KMS-11 (cell line): Measurements from ENCODE around the gene CABP5.
"Not testable (repeated sequence)": the region's sequence is repeated elsewhere in the genome, so short reads cannot be mapped to it uniquely, and the experiment has no call there.

Source experiments
- H2AFZ ChIP-seq: fragments of 200-600 bp; sonication (generic); 2 replicates; pipeline ENCODE4 v1.6.1; 2016; ENCODE audit warnings: antibody characterized with exemption, mixed run types, low read depth
- H3K27ac ChIP-seq: fragments of 200-600 bp; sonication (generic); 2 replicates; pipeline ENCODE4 v1.6.1; 2016; ENCODE audit warnings: mild to moderate bottlenecking, mixed run types
- H3K27me3 ChIP-seq: fragments of 200-600 bp; sonication (generic); 2 replicates; pipeline ENCODE4 v1.6.1; 2017; ENCODE audit warnings: mild to moderate bottlenecking, low read depth, mixed run types, moderate library complexity; ENCODE audit not compliant: insufficient read depth
- H3K36me3 ChIP-seq: fragments of 200-600 bp; sonication (generic); 2 replicates; pipeline ENCODE4 v1.6.1; 2017; ENCODE audit warnings: mild to moderate bottlenecking, mixed run types; ENCODE audit not compliant: insufficient read depth
- H3K4me1 ChIP-seq: fragments of 200-600 bp; sonication (generic); 2 replicates; pipeline ENCODE4 v1.6.1; 2016; ENCODE audit warnings: mild to moderate bottlenecking, low read depth, mixed run types; ENCODE audit not compliant: poor library complexity, severe bottlenecking
- H3K4me2 ChIP-seq: fragments of 200-600 bp; sonication (generic); 2 replicates; pipeline ENCODE4 v1.7.0; 2016; ENCODE audit warnings: mild to moderate bottlenecking, mixed run types
- H3K4me3 ChIP-seq: fragments of 200-600 bp; sonication (generic); IDR thresholded peaks from 2 replicates; pipeline ENCODE4 v1.6.1; 2017; ENCODE audit warnings: low read depth, low read length, mixed read lengths; ENCODE audit not compliant: insufficient read depth
- H3K79me2 ChIP-seq: fragments of 200-600 bp; sonication (generic); 2 replicates; pipeline ENCODE4 v1.6.1; 2016; ENCODE audit warnings: low read depth, mixed run types; ENCODE audit not compliant: insufficient read depth
- H3K9ac ChIP-seq: fragments of 200-600 bp; sonication (generic); 2 replicates; pipeline ENCODE4 v1.6.1; 2016; ENCODE audit warnings: mild to moderate bottlenecking, mixed run types
- H4K20me1 ChIP-seq: fragments of 200-600 bp; sonication (generic); 2 replicates; pipeline ENCODE4 v1.6.1; 2016; ENCODE audit warnings: mild to moderate bottlenecking, mixed run types; ENCODE audit not compliant: insufficient read depth
- TF ChIP-seq, protein P1 (sequence below): fragments of 200-600 bp; sonication (generic); conservative IDR thresholded peaks from 2 replicates; pipeline ENCODE4 v1.6.1; 2017; ENCODE audit warnings: low read depth, mild to moderate bottlenecking, antibody characterized with exemption, low read length, moderate library complexity, mixed read lengths

CABP5 gene

DNA sequence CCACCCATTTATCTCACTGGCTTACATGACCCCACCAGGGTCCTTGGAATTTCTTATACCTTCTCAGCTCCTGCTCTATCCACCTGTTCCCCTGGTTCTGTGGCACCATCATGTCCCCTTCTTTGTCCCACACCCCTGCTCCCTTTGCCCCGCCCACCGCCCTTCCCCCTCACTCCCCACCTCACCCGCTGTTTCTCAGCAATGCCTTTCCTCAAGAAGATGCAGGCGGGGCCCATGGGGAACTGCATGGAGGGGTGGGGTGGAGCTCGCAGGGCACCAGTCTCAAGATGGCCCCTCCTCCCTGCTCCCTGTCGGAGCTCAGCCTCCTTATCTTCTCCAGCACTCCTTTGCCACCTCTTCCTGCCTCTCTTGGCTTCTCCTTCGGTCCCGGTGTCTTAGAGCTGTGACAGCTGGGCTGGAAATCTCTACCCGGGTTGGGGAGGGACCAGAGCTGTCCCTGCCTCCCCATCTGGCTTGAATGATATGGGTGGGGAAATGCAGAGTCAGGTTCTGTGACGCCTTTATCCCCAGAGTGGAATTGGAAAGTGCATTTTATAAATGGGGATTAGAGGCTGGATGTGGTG lies at the start of gene CABP5:
Gene CABP5 (minus strand): TSS at position 405 of the 584 bp plus-strand sequence. CDS start 157 bp downstream, at position 248.
- Histone ChIP-seq H3K27ac (no peak within 1 kb of the TSS), H3K27me3 (peaks cover 48% of the 10 kb centered on the region), H2AFZ (no peak within 1 kb of the TSS), H3K4me3 (no peak within 1 kb of the TSS), H3K4me2 (no peak within 1 kb of the TSS), H3K9ac (no peak within 1 kb of the TSS), H3K4me1 (no peaks in the 10 kb centered on the region), H3K36me3 (no peaks in the 10 kb centered on the region), H3K79me2 (no peaks in the 10 kb centered on the region), H4K20me1 (no peaks in the 10 kb centered on the region)
- TF ChIP-seq, protein P1, sequence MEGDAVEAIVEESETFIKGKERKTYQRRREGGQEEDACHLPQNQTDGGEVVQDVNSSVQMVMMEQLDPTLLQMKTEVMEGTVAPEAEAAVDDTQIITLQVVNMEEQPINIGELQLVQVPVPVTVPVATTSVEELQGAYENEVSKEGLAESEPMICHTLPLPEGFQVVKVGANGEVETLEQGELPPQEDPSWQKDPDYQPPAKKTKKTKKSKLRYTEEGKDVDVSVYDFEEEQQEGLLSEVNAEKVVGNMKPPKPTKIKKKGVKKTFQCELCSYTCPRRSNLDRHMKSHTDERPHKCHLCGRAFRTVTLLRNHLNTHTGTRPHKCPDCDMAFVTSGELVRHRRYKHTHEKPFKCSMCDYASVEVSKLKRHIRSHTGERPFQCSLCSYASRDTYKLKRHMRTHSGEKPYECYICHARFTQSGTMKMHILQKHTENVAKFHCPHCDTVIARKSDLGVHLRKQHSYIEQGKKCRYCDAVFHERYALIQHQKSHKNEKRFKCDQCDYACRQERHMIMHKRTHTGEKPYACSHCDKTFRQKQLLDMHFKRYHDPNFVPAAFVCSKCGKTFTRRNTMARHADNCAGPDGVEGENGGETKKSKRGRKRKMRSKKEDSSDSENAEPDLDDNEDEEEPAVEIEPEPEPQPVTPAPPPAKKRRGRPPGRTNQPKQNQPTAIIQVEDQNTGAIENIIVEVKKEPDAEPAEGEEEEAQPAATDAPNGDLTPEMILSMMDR = no peak

DNA sequence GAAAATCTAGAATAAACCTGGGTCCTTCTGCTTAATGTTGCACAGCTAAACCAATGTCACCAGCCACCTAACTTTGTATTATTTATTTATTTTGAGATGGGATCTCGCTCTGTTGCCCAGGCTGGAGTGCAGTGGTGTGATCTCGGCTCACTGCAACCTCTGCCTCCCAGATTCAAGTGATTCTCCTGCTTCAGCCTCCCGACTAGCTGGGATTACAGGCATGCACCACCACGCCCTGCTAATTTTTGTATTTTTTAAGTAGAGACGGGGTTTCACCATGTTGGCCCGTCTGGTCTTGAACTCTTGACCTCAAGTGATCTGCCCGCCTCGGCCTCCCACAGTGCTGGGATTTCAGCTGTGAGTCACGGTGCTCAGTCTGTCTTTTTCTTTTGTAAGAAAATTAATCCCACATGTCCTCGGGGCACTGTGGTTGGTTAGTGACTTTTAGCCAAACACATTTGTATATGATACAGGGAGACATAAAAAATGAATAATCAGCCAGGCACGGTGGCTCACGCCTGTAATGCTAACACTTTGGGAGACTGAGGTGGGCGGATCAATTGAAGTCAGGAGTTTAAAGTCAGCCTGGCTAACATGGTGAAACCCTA lies 47.3 kb upstream of the CABP5 start:
- H3K27me3 ChIP-seq, H3K9ac ChIP-seq, H3K79me2 ChIP-seq, H4K20me1 ChIP-seq, H3K36me3 ChIP-seq, H3K4me3 ChIP-seq, H3K27ac ChIP-seq, H2AFZ ChIP-seq, H3K4me2 ChIP-seq, H3K4me1 ChIP-seq: not testable (repeated sequence)

DNA sequence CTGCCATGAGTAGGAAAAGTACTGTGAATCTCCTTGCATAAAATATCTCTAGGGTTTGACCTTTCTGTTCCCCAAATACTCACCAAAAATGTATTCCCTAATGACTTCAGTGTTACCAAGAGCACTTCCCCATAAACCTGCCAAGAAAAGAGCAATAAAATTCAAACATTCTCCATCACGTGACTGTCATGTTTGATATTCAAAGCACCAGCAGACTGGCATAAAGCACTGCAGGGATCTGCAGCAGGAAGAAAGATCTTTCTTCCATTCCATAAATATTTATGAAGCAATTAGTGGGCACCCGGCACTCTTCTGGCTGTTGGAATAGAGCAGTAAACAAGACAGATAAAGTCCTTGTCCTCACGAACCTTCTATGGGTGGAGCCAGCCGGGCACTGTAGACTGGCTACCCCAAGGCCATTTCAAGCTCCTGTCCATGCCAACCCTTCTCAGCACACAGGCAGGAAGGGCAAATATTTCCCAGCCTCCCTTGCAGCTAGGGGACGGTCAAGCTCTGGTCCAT lies 46.5 kb upstream of the CABP5 start:
- Histone ChIP-seq H3K4me1 (no peaks in the 10 kb centered on the region), H3K4me3 (no peak overlapping the region), H3K27ac (no peak overlapping the region), H3K9ac (no peak overlapping the region), H2AFZ (no peak overlapping the region), H3K27me3 (peaks cover 8% of the 10 kb centered on the region), H3K4me2 (no peak overlapping the region), H3K36me3 (no peaks in the 10 kb centered on the region), H3K79me2 (no peaks in the 10 kb centered on the region), H4K20me1 (no peaks in the 10 kb centered on the region)
- TF ChIP-seq, protein P1 = no peak

DNA sequence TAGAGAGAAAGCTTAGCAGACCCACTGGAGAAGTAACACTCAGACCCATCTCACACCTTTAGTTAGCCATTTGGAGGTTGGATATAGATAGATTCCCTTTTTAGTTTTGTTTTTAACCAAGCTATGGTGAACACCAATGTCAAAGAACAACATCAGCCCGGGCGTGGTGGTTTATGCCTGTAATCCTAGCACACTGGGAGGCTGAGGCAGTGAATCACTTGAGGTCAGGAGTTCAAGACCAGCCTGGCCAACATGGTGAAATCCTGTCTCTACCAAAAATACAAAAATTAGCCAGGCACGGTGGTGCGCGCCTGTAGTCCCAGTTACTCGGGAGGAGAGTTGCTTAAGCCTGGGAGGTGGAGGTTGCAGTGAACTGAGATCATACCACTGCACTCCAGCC lies 45.1 kb upstream of the CABP5 start:
- not testable (repeated sequence) for H3K4me3 ChIP-seq, H3K4me2 ChIP-seq, H3K79me2 ChIP-seq, H3K9ac ChIP-seq, H3K4me1 ChIP-seq, H3K27me3 ChIP-seq, H2AFZ ChIP-seq, H3K36me3 ChIP-seq, H4K20me1 ChIP-seq, H3K27ac ChIP-seq

DNA sequence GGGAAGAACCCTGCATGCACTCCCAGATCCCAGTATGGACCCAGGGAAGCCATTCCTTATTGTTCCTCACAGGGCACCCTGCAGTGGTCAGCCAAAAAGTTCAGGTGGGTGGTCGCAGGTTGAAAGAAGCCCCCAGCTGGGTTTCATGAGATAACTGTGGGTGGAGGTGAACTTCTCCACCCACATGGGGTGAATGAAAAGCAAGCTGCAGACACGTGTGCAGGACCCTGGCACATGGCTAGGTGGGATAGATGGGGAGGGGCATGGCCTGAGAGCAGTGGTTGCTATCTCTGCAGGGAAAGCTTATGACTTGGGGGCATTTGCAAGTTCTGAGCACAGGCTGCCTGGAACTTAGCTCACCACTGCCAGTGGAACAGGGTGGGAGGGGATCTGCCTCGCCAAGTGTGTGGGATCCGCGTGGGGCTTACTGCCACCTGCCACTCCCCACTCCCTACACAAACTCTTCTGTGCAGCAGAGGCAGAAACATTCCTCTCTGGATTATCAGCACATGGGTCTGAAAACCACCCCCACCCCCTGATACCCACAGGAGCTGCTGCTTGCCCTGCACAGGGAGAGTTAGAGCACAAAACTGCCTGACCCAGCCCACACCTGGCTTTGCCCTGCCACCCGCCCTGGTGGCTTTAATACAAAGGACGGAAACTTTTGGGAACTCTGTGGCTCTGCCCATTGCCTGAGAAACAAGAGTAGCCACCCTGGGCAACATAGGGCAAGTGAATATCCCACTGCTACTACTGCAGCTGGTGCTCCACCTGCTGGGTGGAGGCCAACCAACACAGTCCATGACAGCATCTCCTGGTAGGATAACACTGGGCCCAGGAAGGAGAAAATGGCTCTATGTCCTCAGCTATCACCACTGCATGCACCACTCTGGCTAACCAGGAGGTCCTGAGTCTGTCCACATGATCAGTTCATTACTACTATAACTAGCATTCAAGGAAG lies 42.3 kb upstream of the CABP5 start:
- Histone ChIP-seq H3K4me3 (no peak overlapping the region), H3K9ac (no peak overlapping the region), H3K27ac (no peak overlapping the region), H3K36me3 (no peaks in the 10 kb centered on the region), H3K4me2 (no peak overlapping the region), H3K79me2 (no peaks in the 10 kb centered on the region), H2AFZ (no peak overlapping the region), H3K27me3 (peaks cover 5% of the 10 kb centered on the region), H4K20me1 (no peaks in the 10 kb centered on the region), H3K4me1 (no peaks in the 10 kb centered on the region)
- TF ChIP-seq, protein P1 = no peak
